ENCODE data around the gene WASL.

The WASL gene

DNA sequence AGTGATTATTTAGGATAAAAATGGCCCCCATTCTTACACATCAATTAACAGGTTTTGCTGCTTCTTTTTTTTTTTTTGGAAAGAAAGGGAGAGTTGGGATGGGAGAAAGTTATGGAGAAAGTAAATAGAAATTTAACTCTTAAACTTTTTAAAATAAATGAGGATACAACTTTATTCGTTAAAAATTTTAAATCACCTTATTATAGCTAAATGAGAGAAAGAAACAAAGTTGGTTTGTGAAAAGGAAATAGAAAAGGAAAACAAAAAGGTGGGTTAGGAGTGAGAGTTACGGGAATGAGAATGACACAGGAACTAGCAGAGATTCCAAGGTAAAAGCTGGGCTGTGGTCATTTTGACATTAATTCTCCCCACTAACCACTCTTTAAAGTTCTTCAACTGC is 58.3 kb downstream of the WASL start:
- no peak for DNase-seq (ENCODE audit: low read depth)

- DNase-seq (ENCODE audit: low read depth), result no peak
These were observed 59.6 kb downstream of the WASL start for GRCh38 chr7:123689250-123689649.

DNA sequence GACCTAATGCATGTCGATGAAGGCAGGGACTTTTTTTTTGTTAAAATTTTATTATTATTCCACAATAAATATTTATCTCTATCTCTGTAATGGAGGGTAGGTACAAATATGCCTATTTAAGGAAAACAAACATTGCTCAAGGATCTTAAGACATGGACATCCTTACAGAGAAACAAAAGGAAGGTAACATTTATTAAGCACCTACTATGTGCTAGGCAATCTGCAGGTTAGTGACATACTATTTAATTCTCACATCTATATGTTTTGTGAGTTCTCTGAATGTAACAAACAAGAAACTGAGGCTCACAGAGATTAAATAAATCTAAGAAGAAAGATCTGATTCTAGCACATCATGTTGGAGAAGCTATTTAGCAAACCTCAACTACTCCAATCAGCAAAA is 61.1 kb downstream of the WASL start:
- no peak for DNase-seq (ENCODE audit: low read depth)

- no peak for DNase-seq (ENCODE audit: low read depth)
These were observed 61.6 kb downstream of the WASL start for GRCh38 chr7:123687161-123687560.

GRCh38 chr7:123682690-123683089 is 66.1 kb downstream of the WASL start:
- DNase-seq (ENCODE audit: low read depth), result peak; percentile 44

DNA sequence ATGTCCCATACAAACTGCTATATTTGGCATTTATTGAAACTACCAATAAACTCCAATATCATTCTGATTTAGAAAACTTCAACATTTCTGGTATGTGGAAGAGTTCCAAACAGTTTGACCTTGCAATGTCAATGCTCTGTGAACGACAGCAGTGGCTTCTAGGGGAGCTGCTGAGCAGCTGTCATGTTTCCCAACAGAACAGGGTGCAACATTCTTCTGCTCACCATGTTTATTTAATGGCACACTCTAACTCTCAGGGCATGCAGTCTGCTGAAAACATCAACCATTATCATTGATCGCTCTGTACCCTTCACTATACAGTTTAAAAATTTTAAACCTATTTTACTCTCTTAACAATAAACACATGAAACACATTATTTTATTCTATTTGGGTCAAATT is 67.2 kb downstream of the WASL start:
- DNase-seq (ENCODE audit: low read depth), result no peak

- DNase-seq (ENCODE audit: low read depth), result no peak
These were observed 68.2 kb downstream of the WASL start for GRCh38 chr7:123680580-123680979.

- DNase-seq (ENCODE audit: low read depth), result no peak
These were observed 69.2 kb downstream of the WASL start for GRCh38 chr7:123679614-123680013.

DNA sequence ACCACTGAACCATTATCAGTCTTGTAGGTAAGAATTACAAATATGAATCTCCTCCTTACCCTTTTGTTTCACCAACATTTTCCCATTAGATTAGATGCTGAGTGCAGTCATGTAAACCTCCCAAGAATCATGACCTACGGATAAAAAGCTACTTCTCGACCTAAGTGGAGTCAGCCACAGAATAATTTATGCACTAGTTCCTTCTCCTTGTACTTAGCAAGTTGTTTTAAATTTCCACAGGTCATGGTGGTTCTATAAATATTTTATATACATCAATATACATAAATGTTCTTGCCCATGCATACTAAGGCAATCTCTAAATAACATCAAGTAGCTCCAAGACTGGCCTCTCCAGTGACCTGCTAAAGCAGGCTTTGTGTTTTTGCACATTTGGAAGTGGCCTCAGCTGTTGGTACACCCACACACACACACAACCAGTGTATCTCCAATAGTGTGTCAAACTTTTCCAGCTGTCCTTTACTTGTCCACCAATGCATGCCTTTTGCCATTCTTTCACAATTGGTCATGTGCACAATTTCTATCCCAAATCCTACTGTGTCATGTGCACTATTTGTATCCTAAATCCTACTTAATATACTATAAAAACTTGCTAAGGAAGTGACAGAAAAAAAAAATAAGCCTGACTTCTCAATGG is 71.6 kb downstream of the WASL start:
- no peak for DNase-seq (ENCODE audit: low read depth)

- peak; percentile 5 for DNase-seq (ENCODE audit: low read depth)
These were observed 73.7 kb downstream of the WASL start for GRCh38 chr7:123675181-123675473.

GRCh38 chr7:123674399-123675180 is 74.2 kb downstream of the WASL start:
- no peak for DNase-seq (ENCODE audit: low read depth)

- DNase-seq (ENCODE audit: low read depth), result no peak
These were observed 74.9 kb downstream of the WASL start for GRCh38 chr7:123673752-123674398.

DNA sequence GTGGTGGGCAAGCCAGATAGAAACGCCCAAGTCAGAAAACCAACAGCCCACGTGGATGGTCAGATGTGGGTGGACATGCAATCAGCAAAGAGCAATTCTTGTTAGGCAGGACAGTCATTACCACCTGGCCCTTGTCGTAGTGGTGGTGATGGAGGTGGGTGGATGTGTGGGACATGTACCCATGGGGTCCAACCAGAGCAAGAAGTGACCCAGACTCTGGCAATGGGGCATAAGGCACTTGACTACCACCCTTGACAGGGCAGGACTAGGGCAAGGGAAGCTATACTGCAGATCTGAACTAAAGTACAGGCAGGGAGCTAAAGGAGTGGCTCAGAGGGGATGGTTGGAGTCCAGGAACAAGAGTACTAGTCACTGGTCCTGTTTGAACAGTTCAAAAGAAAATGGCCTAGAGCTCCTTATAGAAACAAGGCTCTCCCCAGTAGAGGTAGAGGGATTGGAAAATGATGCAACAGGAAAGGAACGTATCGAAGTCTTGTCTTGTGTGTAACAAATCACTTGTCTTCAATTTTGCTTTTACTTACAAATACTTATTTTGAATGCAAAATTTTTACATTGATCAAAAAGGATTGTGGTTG is 75.6 kb downstream of the WASL start:
- DNase-seq (ENCODE audit: low read depth), result no peak

GRCh38 chr7:123669485-123669884 is 79.3 kb downstream of the WASL start:
- DNase-seq (ENCODE audit: low read depth), result no peak

DNA sequence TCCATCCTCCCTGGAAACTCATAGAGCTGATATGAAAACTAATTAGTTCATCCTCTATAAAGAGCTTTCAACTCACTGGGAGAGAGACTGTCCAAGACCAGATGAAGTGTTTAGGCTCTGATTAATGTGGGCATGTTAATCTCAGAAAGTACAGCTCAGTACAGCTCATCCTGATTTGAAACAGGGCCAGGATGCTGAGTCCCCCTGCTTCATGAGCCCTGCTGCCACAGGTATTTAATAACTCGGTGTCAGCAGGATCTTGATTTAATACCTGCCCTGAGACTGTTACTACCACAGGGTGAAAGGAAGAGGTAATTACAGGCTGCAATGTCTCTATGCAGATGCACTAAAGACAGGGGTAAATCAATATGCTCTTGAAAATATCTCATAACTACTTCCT is 82.3 kb downstream of the WASL start:
- DNase-seq (ENCODE audit: low read depth), result no peak

DNA sequence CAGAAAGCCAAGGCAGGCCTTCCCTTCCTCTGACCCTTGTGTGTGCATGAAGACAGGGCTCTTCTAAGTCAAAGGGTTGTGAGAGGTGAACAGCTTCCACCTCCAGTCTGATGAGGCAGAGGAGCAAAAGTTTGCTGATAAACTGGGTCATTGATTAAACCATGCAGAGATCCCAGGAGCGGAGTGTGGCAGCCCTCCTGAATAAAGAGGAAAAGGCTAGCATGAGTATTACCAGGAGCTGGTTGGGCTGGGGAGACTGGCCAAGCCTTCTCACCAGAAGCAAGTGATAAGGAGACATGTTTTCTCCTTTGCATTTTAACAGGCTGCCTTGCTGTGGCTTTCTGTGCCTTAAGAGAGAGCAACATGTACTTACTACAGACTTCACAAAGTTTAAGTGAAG is 82.9 kb downstream of the WASL start:
- DNase-seq (ENCODE audit: low read depth), result no peak

DNA sequence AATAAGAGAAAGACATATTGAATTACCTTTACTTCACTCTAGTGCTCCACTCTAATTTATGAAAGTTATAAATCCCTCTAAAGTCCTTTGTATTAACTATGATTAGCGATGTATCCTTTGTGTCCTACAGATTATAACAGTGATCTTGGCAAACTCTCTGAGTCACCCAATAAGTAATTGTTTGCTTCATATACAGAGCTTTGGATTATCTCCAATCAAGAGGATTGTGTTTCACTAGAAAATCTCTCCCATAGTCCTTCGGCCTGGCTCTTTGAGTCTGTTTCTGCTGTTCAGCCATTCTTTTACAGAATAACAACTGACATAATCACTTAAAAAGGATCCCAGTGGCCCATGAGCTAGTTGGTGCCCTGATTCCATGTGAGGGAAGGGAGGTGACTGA is 83.6 kb downstream of the WASL start:
- no peak for DNase-seq (ENCODE audit: low read depth)

GRCh38 chr7:123663200-123663599 is 85.6 kb downstream of the WASL start:
- DNase-seq (ENCODE audit: low read depth), result no peak

DNA sequence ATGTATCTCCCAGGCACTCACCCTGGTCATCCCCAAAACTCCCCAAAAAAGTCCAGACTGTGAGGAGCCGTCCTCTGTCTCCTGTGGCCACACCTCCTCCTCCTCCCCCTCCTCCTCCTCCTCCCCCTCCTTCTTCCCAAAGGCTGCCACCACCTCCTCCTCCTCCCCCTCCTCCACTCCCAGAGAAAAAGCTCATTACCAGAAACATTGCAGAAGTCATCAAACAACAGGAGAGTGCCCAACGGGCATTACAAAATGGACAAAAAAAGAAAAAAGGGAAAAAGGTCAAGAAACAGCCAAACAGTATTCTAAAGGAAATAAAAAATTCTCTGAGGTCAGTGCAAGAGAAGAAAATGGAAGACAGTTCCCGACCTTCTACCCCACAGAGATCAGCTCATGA is 86.0 kb downstream of the WASL start:
- DNase-seq (ENCODE audit: low read depth), result no peak

DNA sequence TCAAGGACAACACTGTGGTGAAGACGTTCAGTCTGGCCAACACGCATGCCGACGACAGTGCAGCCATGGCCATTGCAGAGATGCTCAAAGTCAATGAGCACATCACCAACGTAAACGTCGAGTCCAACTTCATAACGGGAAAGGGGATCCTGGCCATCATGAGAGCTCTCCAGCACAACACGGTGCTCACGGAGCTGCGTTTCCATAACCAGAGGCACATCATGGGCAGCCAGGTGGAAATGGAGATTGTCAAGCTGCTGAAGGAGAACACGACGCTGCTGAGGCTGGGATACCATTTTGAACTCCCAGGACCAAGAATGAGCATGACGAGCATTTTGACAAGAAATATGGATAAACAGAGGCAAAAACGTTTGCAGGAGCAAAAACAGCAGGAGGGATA is 86.5 kb downstream of the WASL start:
- DNase-seq (ENCODE audit: low read depth), result no peak

DNA sequence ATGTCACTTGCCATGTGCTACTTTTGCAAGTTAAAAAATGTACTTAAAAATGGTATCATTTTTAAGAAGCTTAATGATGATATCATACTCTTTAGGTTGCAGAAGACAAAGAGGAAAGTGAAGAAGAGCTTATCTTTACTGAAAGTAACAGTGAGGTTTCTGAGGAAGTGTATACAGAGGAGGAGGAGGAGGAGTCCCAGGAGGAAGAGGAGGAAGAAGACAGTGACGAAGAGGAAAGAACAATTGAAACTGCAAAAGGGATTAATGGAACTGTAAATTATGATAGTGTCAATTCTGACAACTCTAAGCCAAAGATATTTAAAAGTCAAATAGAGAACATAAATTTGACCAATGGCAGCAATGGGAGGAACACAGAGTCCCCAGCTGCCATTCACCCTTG is 87.0 kb downstream of the WASL start:
- DNase-seq (ENCODE audit: low read depth), result no peak

DNA sequence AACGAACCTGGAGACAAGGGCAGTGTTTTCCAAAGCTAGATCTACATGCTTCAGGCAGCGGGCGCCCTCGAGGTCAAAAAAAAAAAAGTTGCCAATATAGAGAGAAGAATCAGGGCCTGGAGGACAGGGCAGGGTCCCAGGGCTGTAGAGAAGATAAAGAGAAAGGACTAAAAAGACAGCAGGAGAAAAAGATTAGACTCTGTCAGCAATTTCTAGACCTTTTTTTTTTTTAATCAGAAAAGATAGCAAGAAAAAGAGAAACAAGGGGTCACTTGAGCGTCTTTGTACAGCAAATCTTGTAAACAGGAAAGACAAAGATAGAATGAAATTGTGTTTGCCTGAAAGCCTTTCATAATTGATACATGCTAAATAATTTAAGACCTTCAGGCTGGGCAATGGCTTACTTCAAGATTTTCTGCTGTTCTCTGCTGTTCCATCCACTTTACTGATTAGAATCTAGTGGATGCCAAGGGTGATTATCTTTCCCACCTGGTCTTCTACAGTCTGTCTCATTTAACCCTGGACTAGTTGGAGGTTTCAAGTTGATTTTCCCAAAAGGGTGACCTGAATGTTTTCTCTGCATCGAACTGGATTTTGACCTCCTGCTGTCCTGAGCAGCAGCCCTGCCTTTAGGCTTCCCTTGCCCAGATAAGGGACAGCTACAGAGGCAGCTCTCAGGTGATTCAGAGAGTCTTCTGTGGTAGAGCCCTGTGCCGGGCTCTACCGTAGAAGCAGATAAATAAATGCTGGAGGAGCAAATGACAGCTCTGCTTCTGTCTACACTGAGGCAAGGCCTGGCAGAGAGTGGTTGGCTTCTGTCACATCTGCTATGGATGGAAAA is 88.1 kb downstream of the WASL start:
- DNase-seq (ENCODE audit: low read depth), result no peak

All from non-pigmented ciliary epithelial cell (primary cell).